Testis (tissue), 3 donors: Measurements from ENCODE around the gene MRPS23. TPM values are rescaled to one million over a fixed set of nuclear protein-coding genes. Genes with fewer than 3 reads are reported as not detected.

Experiments
- DNase-seq: peaks from one replicate; pipeline ENCODE4 v3.0.0-alpha.2; 2019
- H3K27ac ChIP-seq, 2 donors: fragments of 200-600 bp; sonication (generic); one replicate each; pipeline ENCODE4 v1.5.1; 2019
- H3K27me3 ChIP-seq: fragments of 200-600 bp; sonication (generic); one replicate; pipeline ENCODE4 v1.5.1; 2019
- H3K36me3 ChIP-seq: fragments of 200-600 bp; sonication (generic); one replicate; pipeline ENCODE4 v1.5.1; 2017; ENCODE audit warnings: low read depth; ENCODE audit errors: missing control alignments
- H3K4me1 ChIP-seq: fragments of 200-600 bp; sonication (generic); one replicate; pipeline ENCODE4 v1.5.1; 2019
- H3K4me3 ChIP-seq, 2 donors: fragments of 200-600 bp; sonication (generic); one replicate each; pipeline ENCODE4 v1.5.1; 2017 to 2019
- H3K9me3 ChIP-seq: fragments of 200-600 bp; sonication (generic); one replicate; pipeline ENCODE4 v1.5.1; 2017
- CTCF ChIP-seq, 3 experiments: fragments of 450-650 bp in 2 of 3; fragments of 200-600 bp in 1 of 3; sonication (generic) in 1 of 3; IDR thresholded peaks; one replicate each; pipeline ENCODE4 v1.5.1; 2016 to 2019; ENCODE audit warnings: antibody characterized with exemption in 3 of 3, mild to moderate bottlenecking in 2 of 3, moderate library complexity in 1 of 3
- POLR2A ChIP-seq: fragments of 450-650 bp; IDR thresholded peaks from one replicate; pipeline ENCODE4 v1.6.1; 2017; ENCODE audit warnings: antibody characterized with exemption, mild to moderate bottlenecking, moderate library complexity
- WGBS, 2 donors: methylation state at CpG; one replicate each; pipeline ENCODE4 v1.1.5; 2018; 5-methylcytosine and 5-hydroxymethylcytosine counted together
- intact Hi-C: fragments of 100-400 bp; cut with DNase I; formaldehyde crosslinking; loops from one replicate; pipeline ENCODE4 v1.15.1; 2023; ENCODE audit warnings: low total_unique reads
- polyA plus RNA-seq: library from polyadenylated mRNA; stranded (reverse); fragments of 350-450 nt; fragmentation: Illumina TruSeq; extraction: RNeasy Lipid Tissue Mini Kit (QIAGEN cat#74804); gene quantifications from one replicate; pipeline ENCODE4 v1.2.3, GENCODE V29; 2014; ENCODE audit warnings: low read depth, low replicate concordance; ENCODE audit not compliant: insufficient read depth
- total RNA-seq, 2 donors: library from RNA; depleted of rRNA; stranded (reverse); fragments of >200 nt; gene quantifications; one replicate each; pipeline ENCODE4 v1.2.3, GENCODE V29; 2016

The MRPS23 gene
- total and polyA plus RNA-seq, 3 donors from 2014 or later = 14.1 to 57.4 (median 25.1) TPM

GRCh38 chr17:57810721-57811637 lies 38.9 kb downstream of the MRPS23 start:
- WGBS, 2 donors = 8 to 19% methylated on average over 17 to 31 of the region's 31 CpGs
- no peaks in the 10 kb centered on the region for H3K9me3 ChIP-seq
- H3K27ac ChIP-seq = peak overlapping the region; percentile 42 to 78
- peaks cover 13% of the 10 kb centered on the region for H3K4me1 ChIP-seq
- peak; percentile 56 for DNase-seq
- H3K4me3 ChIP-seq = peak overlapping the region in 1 of 2 donors; percentile 38
- TF ChIP-seq POLR2A (no peak), CTCF (IDR thresholded peaks at IDR 0.05) (no peak)
- no peaks in the 10 kb centered on the region for H3K36me3 ChIP-seq
- intact Hi-C loops = no loop called here
- no peaks in the 10 kb centered on the region for H3K27me3 ChIP-seq

- intact Hi-C loops = no loop called here
- WGBS, 2 donors = 76 to 78% methylated on average over 5 of the region's 5 CpGs
- no peaks in the 10 kb centered on the region for H3K27me3 ChIP-seq
- H3K4me1 ChIP-seq = peaks cover 13% of the 10 kb centered on the region
- DNase-seq = no peak
- no peak overlapping the region for H3K4me3 ChIP-seq
- no peak overlapping the region for H3K27ac ChIP-seq
- no peaks in the 10 kb centered on the region for H3K9me3 ChIP-seq
- H3K36me3 ChIP-seq = no peaks in the 10 kb centered on the region
- TF ChIP-seq CTCF (IDR thresholded peaks at IDR 0.05) = no peak
Observed at GRCh38 chr17:57809879-57810278, 40.0 kb downstream of the MRPS23 start.

- DNase-seq = no peak
- H3K27me3 ChIP-seq = no peaks in the 10 kb centered on the region
- H3K9me3 ChIP-seq = no peaks in the 10 kb centered on the region
- peaks cover 13% of the 10 kb centered on the region for H3K4me1 ChIP-seq
- no peak overlapping the region for H3K4me3 ChIP-seq
- WGBS, 2 donors = 85% methylated on average over 5 of the region's 5 CpGs
- intact Hi-C loops = no loop called here
- no peak for TF ChIP-seq POLR2A
- no peak for TF ChIP-seq CTCF (IDR thresholded peaks at IDR 0.05)
- H3K36me3 ChIP-seq = no peaks in the 10 kb centered on the region
- H3K27ac ChIP-seq = no peak overlapping the region
Observed at GRCh38 chr17:57808882-57809281, 41.0 kb downstream of the MRPS23 start.

GRCh38 chr17:57806167-57806830 lies 43.5 kb downstream of the MRPS23 start:
- 50 to 71% methylated on average over 5 of the region's 5 CpGs for WGBS, 2 donors

More at GRCh38 chr17:57806167-57806830, 43.5 kb downstream of the MRPS23 start:
- Histone ChIP-seq H3K36me3 (no peaks in the 10 kb centered on the region), H3K9me3 (no peaks in the 10 kb centered on the region), H3K4me3 (no peak overlapping the region), H3K4me1 (peaks cover 13% of the 10 kb centered on the region), H3K27me3 (no peaks in the 10 kb centered on the region), H3K27ac (no peak overlapping the region)
- intact Hi-C loops = no loop called here
- DNase-seq = no peak
- TF ChIP-seq CTCF (IDR thresholded peaks at IDR 0.05) (no peak), POLR2A (no peak)
